GM19193 (cell line): ENCODE results near the gene BACH2.

Experiments
- POLR2A ChIP-seq: IDR thresholded peaks from 4 replicates; pipeline ENCODE4 v1.6.1; 2011; ENCODE audit not compliant: insufficient read depth, insufficient read length; ENCODE audit errors: extremely low read depth

The BACH2 gene

GRCh38 chr6:90093558-90094073, 203.0 kb downstream of the BACH2 start:
- TF ChIP-seq POLR2A: no peak

GRCh38 chr6:90090866-90091265, 205.8 kb downstream of the BACH2 start:
- TF ChIP-seq POLR2A: no peak

- TF ChIP-seq POLR2A: no peak
These were observed 208.6 kb downstream of the BACH2 start for GRCh38 chr6:90088009-90088408.

- TF ChIP-seq POLR2A: no peak
These were observed 209.4 kb downstream of the BACH2 start for GRCh38 chr6:90087106-90087833.

- TF ChIP-seq POLR2A: no peak
These were observed 210.1 kb downstream of the BACH2 start for GRCh38 chr6:90086517-90086916.

- no peak for TF ChIP-seq POLR2A
These were observed 212.8 kb downstream of the BACH2 start for GRCh38 chr6:90083891-90084290.

- no peak for TF ChIP-seq POLR2A
These were observed 213.8 kb downstream of the BACH2 start for GRCh38 chr6:90082847-90083246.

- no peak for TF ChIP-seq POLR2A
These were observed 215.7 kb downstream of the BACH2 start for GRCh38 chr6:90080876-90081481.

GRCh38 chr6:90079560-90080490, 216.8 kb downstream of the BACH2 start:
- no peak for TF ChIP-seq POLR2A

- no peak for TF ChIP-seq POLR2A
These were observed 217.9 kb downstream of the BACH2 start for GRCh38 chr6:90078513-90079289.

- TF ChIP-seq POLR2A: no peak
These were observed 219.9 kb downstream of the BACH2 start for GRCh38 chr6:90076511-90077415.

GRCh38 chr6:90074161-90074850, 222.3 kb downstream of the BACH2 start:
- no peak for TF ChIP-seq POLR2A

- TF ChIP-seq POLR2A: no peak
These were observed 223.6 kb downstream of the BACH2 start for GRCh38 chr6:90072935-90073464.
